SU-DHL-6 (cell line): ENCODE data around the gene DCAF17.

ENCODE experiments used
- CTCF ChIP-seq: fragments of 200-600 bp; sonication (generic); IDR thresholded peaks from one replicate; pipeline ENCODE4 v1.5.1; 2017; ENCODE audit warnings: antibody characterized with exemption, mild to moderate bottlenecking, low read length, moderate library complexity; ENCODE audit not compliant: insufficient read depth, poor library complexity, severe bottlenecking
- EZH2phosphoT487 ChIP-seq: fragments of 200-600 bp; sonication (generic), shearing (Covaris generic); conservative IDR thresholded peaks from 2 replicates; pipeline ENCODE4 v1.6.1; 2018; ENCODE audit warnings: mild to moderate bottlenecking, antibody characterized with exemption, low read length, moderate library complexity, mixed read lengths

GRCh38 chr2:171394164-171394740 is 39.8 kb upstream of the DCAF17 start:
- TF ChIP-seq EZH2phosphoT487 (no peak), CTCF (no peak)
